GM21529 (cell line): Measurements from ENCODE around the gene DRC1.
"Not testable (repeated sequence)": the region's sequence is repeated elsewhere in the genome, so short reads cannot be mapped to it uniquely, and the experiment has no call there.

Experiments used
- ATAC-seq: cut with Tn5 transposase; IDR thresholded peaks from one replicate; pipeline ENCODE4 v1.9.1; 2021; ENCODE audit not compliant: unreplicated experiment

The DRC1 gene

DNA sequence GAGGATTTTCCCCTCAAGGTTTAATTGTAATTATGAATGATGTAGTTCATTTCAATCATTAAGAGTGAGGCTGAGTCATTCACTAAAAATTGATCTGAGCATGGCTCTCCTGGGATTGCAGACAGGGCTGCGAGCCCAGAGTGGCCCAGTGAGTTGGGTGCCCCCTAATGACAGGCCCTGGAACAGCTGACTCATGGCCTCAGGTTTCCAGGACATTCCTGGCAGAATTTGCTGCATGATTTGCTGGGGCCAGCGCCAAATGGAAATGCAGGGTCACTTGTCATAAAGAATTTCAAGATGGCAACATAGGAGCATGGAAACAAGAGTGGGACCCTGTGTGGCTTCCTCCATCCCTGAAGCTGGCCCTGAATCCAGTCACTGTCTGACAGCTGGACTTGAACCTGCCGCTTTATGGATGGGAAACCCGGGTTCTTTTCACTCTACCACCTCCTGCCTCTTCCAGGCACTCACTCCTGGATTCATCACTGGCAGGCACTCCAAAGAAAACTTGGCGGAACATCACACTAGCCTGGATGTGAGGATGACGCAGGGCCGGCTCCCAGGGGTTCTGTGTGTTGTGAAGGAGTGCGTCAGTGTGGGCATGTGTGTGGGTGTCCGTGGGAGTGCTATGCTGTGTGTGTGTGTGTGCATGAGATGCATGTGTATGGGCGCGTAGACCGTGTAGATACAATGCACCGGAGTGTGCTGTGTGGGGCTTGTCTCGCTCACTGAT lies 61.0 kb downstream of the DRC1 start:
- no peak for ATAC-seq

- no peak for ATAC-seq
These were observed 61.8 kb downstream of the DRC1 start for GRCh38 chr2:26463244-26464192.

DNA sequence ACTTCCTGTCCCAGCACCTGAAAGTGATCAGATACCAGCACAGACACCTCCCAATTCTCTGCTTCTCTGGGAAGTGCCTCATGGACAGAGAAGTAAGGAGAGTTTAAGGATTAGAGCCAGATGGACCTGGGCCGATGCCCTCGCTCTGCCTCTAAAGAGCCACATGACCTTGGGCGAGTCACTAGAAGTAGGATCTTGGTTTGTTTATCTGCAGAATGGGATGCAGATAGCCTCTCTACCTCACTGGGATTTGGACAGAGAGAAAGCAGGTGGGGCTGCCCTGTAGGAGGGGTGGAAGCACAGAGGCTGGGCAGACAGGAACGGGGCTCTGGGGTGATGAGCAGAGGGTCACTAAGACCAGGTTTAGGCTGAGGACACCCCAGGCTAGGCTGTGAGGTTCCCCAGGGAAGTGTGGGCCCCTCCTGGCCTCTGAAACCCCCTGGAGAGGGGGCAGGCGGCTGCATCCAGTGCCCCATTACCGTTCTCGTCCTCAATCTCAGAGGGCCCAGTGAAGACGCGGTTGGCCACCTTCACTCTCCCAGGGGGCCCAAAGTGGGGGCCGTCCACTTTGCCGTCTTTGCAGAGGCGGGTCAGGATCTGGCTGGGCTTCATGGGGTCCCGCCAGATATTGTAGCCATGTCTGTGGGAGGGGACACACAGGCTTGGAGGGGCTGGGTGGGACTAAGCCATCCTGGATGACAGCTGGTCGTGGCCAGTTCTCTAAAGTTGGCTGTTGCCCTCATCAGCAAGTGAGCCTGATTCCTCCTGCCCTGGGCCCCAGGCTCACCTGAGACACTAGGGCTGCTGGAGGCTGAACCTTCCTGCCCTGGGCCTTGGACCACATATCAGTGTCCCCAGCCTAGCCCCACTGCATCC lies 62.9 kb downstream of the DRC1 start:
- no peak for ATAC-seq

- no peak for ATAC-seq
These were observed 63.7 kb downstream of the DRC1 start for GRCh38 chr2:26465266-26465925.

DNA sequence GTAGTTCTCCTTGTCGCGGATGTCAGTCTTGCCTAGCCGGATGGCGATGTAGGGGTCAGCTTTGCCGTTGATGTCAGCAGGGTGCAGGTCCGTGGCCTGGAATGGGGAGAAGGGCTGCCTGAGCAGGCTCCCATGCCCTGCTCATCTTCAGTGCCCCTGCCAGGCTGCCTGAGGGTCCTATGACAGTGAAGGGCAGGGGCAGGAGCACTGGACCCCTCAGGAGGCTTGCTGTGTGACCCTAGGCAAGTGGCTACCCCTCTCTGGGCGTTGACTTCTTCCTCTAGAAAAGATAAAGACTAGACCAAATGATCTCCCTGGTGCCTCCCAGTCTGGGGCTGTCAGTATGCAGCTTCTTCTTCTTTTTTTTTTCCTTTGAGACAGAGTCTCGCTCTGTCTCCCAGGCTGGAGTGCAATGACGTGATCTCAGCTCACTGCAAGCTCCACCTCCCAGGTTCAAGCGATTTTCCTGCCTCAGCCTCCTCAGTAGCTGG lies 64.3 kb downstream of the DRC1 start:
- no peak for ATAC-seq

GRCh38 chr2:26466662-26467310 lies 65.1 kb downstream of the DRC1 start:
- no peak for ATAC-seq

GRCh38 chr2:26468544-26468943 lies 66.8 kb downstream of the DRC1 start:
- not testable (repeated sequence) for ATAC-seq

DNA sequence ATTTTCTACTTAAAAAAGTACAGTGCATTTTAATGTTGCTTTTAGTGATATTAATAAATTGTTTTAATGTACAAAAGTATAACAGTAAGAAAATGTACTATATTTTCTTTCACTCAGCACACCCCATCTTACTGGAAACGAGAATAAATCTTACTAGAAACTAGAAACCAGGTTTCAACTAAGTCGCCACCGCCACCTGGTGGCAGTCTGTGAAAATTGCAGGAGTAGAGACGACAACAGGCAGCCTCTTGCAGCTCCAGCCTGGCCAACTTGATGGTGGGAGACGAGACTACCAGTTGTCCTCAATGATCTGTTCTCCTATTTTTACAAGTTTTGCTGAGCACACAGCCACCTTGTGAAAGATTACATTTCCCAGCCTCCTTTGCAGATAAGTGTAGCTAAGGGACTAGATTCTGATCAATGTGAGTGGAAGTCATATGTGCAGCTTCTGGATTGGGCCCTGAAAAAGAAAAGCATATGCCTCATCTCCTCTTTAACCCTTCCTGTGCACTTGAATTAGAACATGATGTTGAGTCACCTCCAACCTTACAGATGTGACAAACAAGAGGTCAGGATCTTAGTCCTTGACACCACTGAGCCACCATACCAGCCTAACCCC lies 67.5 kb downstream of the DRC1 start:
- ATAC-seq = no peak

- no peak for ATAC-seq
These were observed 68.2 kb downstream of the DRC1 start for GRCh38 chr2:26469955-26470354.

- no peak for ATAC-seq
These were observed 69.0 kb downstream of the DRC1 start for GRCh38 chr2:26470601-26471260.

DNA sequence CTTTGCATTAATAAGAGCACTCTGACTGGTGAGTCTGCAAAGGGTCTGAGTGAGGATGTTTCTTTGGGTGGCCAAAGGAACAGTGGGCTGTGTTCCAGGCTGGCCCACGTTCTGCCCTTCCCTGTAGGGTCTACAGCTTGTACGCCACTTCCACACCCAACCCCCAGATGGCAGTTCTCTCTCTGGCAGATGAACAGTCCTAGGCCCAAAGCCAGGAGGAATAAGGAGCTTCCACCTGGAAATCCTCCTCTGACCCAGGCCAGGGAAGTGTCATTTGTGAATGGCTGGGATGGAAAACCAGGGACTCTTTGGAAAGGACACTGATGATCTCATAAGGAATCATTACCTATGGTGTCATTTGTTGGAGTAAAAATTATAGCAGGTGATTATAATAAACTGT lies 69.6 kb downstream of the DRC1 start:
- ATAC-seq = no peak

GRCh38 chr2:26471766-26472706 lies 70.3 kb downstream of the DRC1 start:
- no peak for ATAC-seq

- no peak for ATAC-seq
These were observed 71.3 kb downstream of the DRC1 start for GRCh38 chr2:26472821-26473655.

- ATAC-seq = no peak
These were observed 72.1 kb downstream of the DRC1 start for GRCh38 chr2:26473796-26474195.

- ATAC-seq = no peak
These were observed 72.6 kb downstream of the DRC1 start for GRCh38 chr2:26474261-26474785.

GRCh38 chr2:26475037-26475436 lies 73.3 kb downstream of the DRC1 start:
- no peak for ATAC-seq
